Pancreas (tissue), 10 donors: ENCODE measurements around the gene ZNF273. TPM values are rescaled to one million over a fixed set of nuclear protein-coding genes. Genes with fewer than 3 reads are reported as not detected.
"Not testable (repeated sequence)": the region's sequence is repeated elsewhere in the genome, so short reads cannot be mapped to it uniquely, and the experiment has no call there.

Experiments used
- ATAC-seq, 4 donors: fragments of 200-7000 bp; cut with Tn5 transposase; one replicate each; pipeline versions ENCODE4 v1.8.0 to v1.9.1; 2020; ENCODE audit warnings: mild to moderate bottlenecking in 4 of 4, moderate library complexity in 4 of 4
- DNase-seq, 6 donors: peaks; one replicate each; pipeline ENCODE4 v3.0.0-alpha.2; 2020
- FAIRE-seq: peaks from 2 replicates; lab custom pipeline; 2012; peaks lifted over from hg19 to GRCh38; lab: Jason Lieb, UNC
- H3K27ac ChIP-seq, 4 donors: fragments of 200-600 bp; sonication (generic); 1 replicate in 3 of 4; 2 replicates in 1 of 4; pipeline versions ENCODE4 v1.5.0 to v1.8.0; 2020
- H3K27me3 ChIP-seq, 4 donors: fragments of 200-600 bp; one replicate each; pipeline ENCODE4 v1.8.0; 2021
- H3K36me3 ChIP-seq, 3 donors: fragments of 200-600 bp; sonication (generic) in 1 of 3; one replicate each; pipeline versions ENCODE4 v1.5.0 to v1.8.0; 2020 to 2021
- H3K4me1 ChIP-seq, 3 donors: fragments of 200-600 bp; one replicate each; pipeline ENCODE4 v1.8.0; 2021
- H3K4me3 ChIP-seq, 4 donors: fragments of 200-600 bp; sonication (generic) in 2 of 4; one replicate each; pipeline versions ENCODE4 v1.5.0 to v1.8.0; 2020 to 2021
- H3K9me3 ChIP-seq, 4 donors: fragments of 200-600 bp; one replicate each; pipeline ENCODE4 v1.8.0; 2021
- WGBS, 2 donors: extraction: QIAGEN DNeasy Blood & Tissue Kit; methylation state at CpG; one replicate each; pipeline ENCODE4 v1.1.7; 2013; 5-methylcytosine and 5-hydroxymethylcytosine counted together
- intact Hi-C, 3 donors: fragments of 100-400 bp; cut with DNase I; formaldehyde crosslinking; loops; one replicate each; pipeline versions ENCODE4 v1.11.1 to v1.14.2; 2022
- polyA plus RNA-seq, 2 donors: library from polyadenylated mRNA; stranded (reverse); fragments of 200-250 nt; gene quantifications; one replicate each; pipeline ENCODE4 v1.2.3, GENCODE V29; 2013
- total RNA-seq, 6 donors: library from RNA; stranded (reverse); fragmentation: NEBNext Ultra II Directional in 4 of 6; extraction: Animal tissue kit (Norgen Biotek cat#: 25700) in 4 of 6; gene quantifications; one replicate each; pipeline versions ENCODE4 v1.2.1 to v1.2.4, GENCODE V29; 2021 to 2023
- TF ChIP-seq, protein P1 (sequence below), 4 donors: fragments of 200-600 bp; sonication (generic) in 3 of 4; IDR thresholded peaks; one replicate each; pipeline versions ENCODE4 v1.5.0 to v1.8.0; 2021; ENCODE audit warnings: antibody characterized with exemption in 4 of 4
- donor health status: healthy with polysubstance abuse.
- donor health status: DM: no; HTN: no; CAD: no; lungs with moderate emphysema.
- donor health status: DM: no; HTN: no; CAD: no.
- donor health status: control.
- donor health status: control.
- donor health status: Bipolar disorder and iron deficiency.
- donor health status: DM: yes; HTN: yes; CAD: no.
- donor health status: DM: no; HTN: no; CAD: no.
- donor health status: DM: no; HTN: no; CAD: no.
- donor health status: DM: yes; HTN: yes; CAD: no.

ZNF273 gene
- total and polyA plus RNA-seq, 8 donors = 1.7 to 8.0 (median 3.6) TPM

DNA sequence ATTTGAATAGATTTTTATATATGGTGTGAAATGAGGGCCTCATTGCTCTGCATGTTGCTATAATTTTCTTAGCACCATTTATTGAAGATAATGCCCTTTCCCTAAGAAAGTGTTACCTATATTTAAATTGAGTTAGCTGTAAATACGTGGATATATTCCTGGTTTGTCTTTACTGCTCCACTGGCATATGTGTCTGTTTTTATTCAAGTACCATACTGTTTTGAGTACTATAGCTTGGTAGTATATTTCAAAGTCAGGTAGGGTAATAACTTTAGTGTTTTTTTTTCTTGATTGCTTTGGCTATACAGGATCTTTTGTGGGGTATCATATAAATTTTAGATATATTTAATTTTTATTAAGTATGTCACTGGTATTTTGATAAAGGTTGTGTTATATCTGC lies 31.4 kb downstream of the ZNF273 start:
- H3K4me3 ChIP-seq = no peak overlapping the region
- H3K27ac ChIP-seq = no peak overlapping the region
- H3K4me1 ChIP-seq = no peaks in the 10 kb centered on the region
- DNase-seq (no peak), FAIRE-seq (no peak), ATAC-seq (no peak)
- TF ChIP-seq, protein P1, sequence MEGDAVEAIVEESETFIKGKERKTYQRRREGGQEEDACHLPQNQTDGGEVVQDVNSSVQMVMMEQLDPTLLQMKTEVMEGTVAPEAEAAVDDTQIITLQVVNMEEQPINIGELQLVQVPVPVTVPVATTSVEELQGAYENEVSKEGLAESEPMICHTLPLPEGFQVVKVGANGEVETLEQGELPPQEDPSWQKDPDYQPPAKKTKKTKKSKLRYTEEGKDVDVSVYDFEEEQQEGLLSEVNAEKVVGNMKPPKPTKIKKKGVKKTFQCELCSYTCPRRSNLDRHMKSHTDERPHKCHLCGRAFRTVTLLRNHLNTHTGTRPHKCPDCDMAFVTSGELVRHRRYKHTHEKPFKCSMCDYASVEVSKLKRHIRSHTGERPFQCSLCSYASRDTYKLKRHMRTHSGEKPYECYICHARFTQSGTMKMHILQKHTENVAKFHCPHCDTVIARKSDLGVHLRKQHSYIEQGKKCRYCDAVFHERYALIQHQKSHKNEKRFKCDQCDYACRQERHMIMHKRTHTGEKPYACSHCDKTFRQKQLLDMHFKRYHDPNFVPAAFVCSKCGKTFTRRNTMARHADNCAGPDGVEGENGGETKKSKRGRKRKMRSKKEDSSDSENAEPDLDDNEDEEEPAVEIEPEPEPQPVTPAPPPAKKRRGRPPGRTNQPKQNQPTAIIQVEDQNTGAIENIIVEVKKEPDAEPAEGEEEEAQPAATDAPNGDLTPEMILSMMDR (IDR thresholded peaks at IDR 0.05) = no peak
- intact Hi-C loops = no loop called here
- no peaks in the 10 kb centered on the region for H3K9me3 ChIP-seq
- no peaks in the 10 kb centered on the region for H3K27me3 ChIP-seq
- 83 to 88% methylated on average over 1 of the region's 1 CpG for WGBS, 2 donors
- no peaks in the 10 kb centered on the region for H3K36me3 ChIP-seq

- Histone ChIP-seq H3K9me3 (no peaks in the 10 kb centered on the region), H3K4me1 (no peaks in the 10 kb centered on the region), H3K27ac (no peak overlapping the region), H3K4me3 (no peak overlapping the region), H3K27me3 (no peaks in the 10 kb centered on the region), H3K36me3 (no peaks in the 10 kb centered on the region)
- 94 to 96% methylated on average over 1 of the region's 1 CpG for WGBS, 2 donors
- ATAC-seq (no peak), DNase-seq (no peak), FAIRE-seq (no peak)
- TF ChIP-seq, protein P1 (IDR thresholded peaks at IDR 0.05) = no peak
- intact Hi-C loops = no loop called here
Observed at GRCh38 chr7:64938540-64938939, 35.5 kb downstream of the ZNF273 start.

- not testable (repeated sequence) for FAIRE-seq, H3K27ac ChIP-seq, H3K36me3 ChIP-seq, H3K4me1 ChIP-seq, H3K27me3 ChIP-seq, ATAC-seq, DNase-seq, H3K4me3 ChIP-seq, H3K9me3 ChIP-seq
- WGBS, 2 donors = 91% methylated on average over 6 of the region's 6 CpGs
- intact Hi-C loops = loop anchor here in 1 of 3 donors (10.0 kb wide), 1 partner anchor 365 kb away; no protein-coding TSS in a partner anchor
Observed at GRCh38 chr7:64940021-64940420, 36.9 kb downstream of the ZNF273 start.

DNA sequence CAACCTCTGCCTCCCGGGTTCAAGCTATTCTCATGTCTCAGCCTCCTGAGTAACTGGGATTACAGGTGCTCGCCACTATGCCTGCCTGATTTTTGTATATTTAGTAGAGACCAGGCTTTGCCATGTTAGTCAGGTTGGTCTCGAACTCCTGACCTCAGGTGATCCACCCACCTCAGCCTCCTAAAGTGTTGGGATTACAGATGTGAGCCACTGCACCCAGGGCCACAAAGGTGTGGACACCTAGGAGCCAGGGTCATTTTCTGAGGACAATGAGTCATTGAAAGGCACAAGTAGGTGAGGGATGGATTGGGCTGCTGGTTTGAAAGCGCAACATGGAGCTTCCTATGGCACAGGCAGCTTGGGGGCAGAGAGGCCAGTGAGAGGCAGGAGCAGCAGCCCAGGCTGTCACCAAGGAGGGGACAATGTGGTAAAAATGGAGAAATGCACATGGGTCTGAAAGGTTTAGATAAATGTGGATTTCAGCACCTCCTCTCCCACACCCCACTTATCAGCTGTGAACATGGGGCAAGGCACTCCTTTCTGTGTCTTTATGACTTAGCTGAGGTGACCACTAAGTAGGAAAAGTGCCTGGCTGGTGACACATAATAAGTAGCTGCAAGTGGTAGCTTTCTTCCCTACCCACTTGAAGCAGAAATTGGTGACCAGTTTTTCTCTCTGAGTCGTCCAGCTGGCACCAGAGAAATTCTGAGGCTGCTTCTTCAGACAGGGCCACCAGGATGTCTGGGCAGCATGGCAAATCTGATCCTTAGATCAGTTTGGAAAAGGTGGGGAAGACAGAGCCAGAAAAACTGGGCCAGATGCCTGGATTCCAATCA lies 41.8 kb downstream of the ZNF273 start:
- not testable (repeated sequence) for H3K27ac ChIP-seq, H3K9me3 ChIP-seq, FAIRE-seq, H3K27me3 ChIP-seq, DNase-seq, H3K36me3 ChIP-seq, H3K4me1 ChIP-seq, H3K4me3 ChIP-seq, ATAC-seq
- intact Hi-C loops = loop anchor here in 1 of 3 donors (10.0 kb wide), 1 partner anchor 360 kb away; no protein-coding TSS in a partner anchor
- 66 to 70% methylated on average over 5 of the region's 5 CpGs for WGBS, 2 donors

DNA sequence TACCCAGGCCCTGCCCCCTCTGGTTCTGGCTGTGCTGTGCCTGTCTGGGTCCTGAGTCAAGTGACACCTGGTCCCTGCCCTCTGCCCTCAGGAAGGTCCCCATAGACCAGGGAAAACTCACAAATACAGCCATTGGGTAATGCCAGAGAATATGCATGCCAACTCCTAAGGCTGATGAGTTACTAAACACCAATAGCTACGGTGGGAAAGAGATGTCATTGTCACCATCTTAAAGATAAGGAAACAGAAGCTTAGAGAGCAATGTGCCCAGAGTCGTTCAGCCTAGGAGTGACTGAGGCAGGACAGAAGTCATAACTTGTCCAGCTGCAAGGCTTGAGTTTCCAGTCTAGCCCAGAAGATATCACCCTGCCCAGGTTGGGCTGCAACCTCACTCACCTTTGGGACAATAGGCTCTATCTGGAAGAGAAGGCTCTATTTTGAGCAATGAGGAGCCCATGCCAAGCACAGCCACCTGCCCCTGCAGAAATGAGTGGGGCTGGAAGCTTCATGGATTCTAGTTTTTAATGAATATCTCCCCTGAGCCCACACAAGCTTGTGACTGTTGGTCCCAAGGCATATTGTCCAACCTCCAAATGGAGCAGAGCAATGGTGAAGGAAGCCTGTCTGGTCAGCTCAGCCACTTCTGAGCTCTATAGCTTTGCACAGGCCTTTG lies 42.6 kb downstream of the ZNF273 start:
- DNase-seq (no peak), ATAC-seq (no peak), FAIRE-seq (no peak)
- Histone ChIP-seq H3K9me3 (no peaks in the 10 kb centered on the region), H3K36me3 (no peaks in the 10 kb centered on the region), H3K27ac (no peak overlapping the region), H3K27me3 (no peaks in the 10 kb centered on the region), H3K4me3 (no peak overlapping the region), H3K4me1 (peaks cover 0 to 2% (median 0%) of the 10 kb centered on the region in 3 donors)
- intact Hi-C loops = loop anchor here in 1 of 3 donors (10.0 kb wide), 1 partner anchor 359 kb away; no protein-coding TSS in a partner anchor
- 37 to 41% methylated on average over 2 of the region's 2 CpGs for WGBS, 2 donors
- TF ChIP-seq, protein P1 (IDR thresholded peaks at IDR 0.05) = no peak
